Measurements from ENCODE around the gene CACNG8. TPM values are rescaled to one million over a fixed set of nuclear protein-coding genes. Genes with fewer than 3 reads are reported as not detected.

CACNG8 gene
- 0.20 and 0.76 TPM in 2 replicates for total RNA-seq

DNA sequence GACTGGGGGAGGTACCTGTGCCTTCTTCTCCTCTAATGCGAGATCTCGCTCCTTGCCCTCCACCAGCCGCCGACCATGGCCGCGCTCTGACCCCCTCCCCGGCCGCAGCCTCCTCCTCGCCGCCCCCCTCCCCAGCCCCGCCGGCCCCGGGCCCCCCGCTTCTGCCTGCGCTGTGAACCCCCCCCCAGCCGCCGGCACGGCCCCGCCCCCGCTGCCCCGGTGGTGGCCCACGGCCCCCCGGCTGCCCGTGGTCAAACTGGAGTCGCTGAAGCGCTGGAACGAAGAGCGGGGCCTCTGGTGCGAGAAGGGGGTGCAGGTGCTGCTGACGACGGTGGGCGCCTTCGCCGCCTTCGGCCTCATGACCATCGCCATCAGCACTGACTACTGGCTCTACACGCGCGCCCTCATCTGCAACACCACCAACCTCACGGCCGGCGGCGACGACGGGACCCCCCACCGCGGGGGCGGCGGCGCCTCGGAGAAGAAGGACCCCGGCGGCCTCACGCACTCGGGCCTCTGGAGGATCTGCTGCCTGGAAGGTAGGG, at the start of gene CACNG8:
CACNG8 (plus strand) TSS at position 51 of the 545 bp plus-strand sequence.

DNA sequence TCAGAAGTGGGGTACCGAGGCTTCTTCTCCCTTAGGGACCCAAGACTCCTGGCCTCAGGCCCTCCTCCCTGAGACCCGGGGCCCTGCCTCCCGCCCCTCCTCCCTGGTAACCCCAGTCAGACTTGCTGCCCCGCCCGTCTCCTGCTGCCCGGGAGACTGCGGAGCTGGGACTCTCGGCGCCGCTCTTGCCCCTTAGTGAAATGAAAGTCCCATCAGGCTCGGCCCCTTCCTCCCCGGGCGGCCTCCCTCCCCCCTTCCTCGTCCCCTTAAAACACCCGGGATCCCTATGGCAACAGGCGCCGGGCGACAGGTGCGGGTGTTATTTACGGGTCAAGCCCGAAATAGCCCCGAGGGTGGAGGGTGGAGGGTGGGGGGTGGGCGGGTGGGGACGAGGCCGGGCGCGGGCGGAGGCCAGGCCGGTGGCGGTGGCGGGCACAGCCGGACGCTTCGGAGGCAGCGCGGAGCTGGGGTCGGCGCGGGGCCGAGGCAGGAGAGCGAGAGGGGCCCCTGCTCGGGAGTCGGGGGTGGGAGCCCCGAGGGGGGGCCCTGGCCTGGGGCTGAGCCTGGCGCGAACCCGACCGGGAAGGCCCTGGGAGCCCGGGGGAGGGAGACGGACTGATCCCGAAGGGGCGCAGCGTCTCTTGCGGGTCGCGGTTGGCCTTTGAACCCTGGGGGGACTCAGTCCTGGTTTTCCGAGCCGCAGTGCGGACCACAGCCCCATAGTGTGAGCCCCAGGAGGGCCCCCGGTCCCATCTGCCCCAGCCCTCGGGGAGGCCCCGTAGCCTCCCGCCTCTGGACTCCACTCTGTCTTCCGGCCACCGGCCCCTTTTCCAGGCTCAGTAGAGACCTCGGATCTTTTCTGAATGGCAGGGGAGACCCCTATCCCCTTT, 28.7 kb downstream of the CACNG8 start, which contains the start of gene CACNG6:
CACNG6 (plus strand) TSS at position 414 of the 890 bp plus-strand sequence. CDS start 1,241 bp downstream, outside the sequence.

Other genes starting within 250 kb of the CACNG8 start
- gene NLRP12, start 138.6 kb upstream of the CACNG8 start, total RNA-seq = not detected in 2 replicates
- 24.2 and 42.8 TPM in 2 replicates for gene MYADM, start 95.1 kb upstream of the CACNG8 start, total RNA-seq
- 0.07 TPM in 1 of 2 replicates, not detected in the other for gene PRKCG, start 80.7 kb upstream of the CACNG8 start, total RNA-seq
- gene CACNG7, start 53.7 kb upstream of the CACNG8 start, total RNA-seq = 1.7 and 7.2 TPM in 2 replicates
- gene CACNG6, start 28.7 kb downstream of the CACNG8 start, total RNA-seq = 0.13 and 0.43 TPM in 2 replicates
- not detected in 2 replicates for gene VSTM1, start 101.0 kb downstream of the CACNG8 start, total RNA-seq
- not detected in 2 replicates for gene TARM1, start 118.4 kb downstream of the CACNG8 start, total RNA-seq
- gene OSCAR, start 137.9 kb downstream of the CACNG8 start, total RNA-seq = 0.63 and 0.65 TPM in 2 replicates
- 18.5 and 20.6 TPM in 2 replicates for gene NDUFA3, start 139.9 kb downstream of the CACNG8 start, total RNA-seq
- 10.7 and 12.5 TPM in 2 replicates for gene TFPT, start 152.7 kb downstream of the CACNG8 start, total RNA-seq
- 54.5 and 55.6 TPM in 2 replicates for gene PRPF31, start 152.8 kb downstream of the CACNG8 start, total RNA-seq
- gene CNOT3, start 174.8 kb downstream of the CACNG8 start, total RNA-seq = 11.3 and 14.1 TPM in 2 replicates
- 3.1 and 3.5 TPM in 2 replicates for gene LENG1, start 196.8 kb downstream of the CACNG8 start, total RNA-seq
- gene TMC4, start 210.2 kb downstream of the CACNG8 start, total RNA-seq = 0.20 TPM in 1 of 2 replicates, not detected in the other
- 71.1 and 93.0 TPM in 2 replicates for gene MBOAT7, start 226.6 kb downstream of the CACNG8 start, total RNA-seq
- 55.4 and 69.3 TPM in 2 replicates for gene TSEN34, start 228.4 kb downstream of the CACNG8 start, total RNA-seq
- 1,505 and 1,870 TPM in 2 replicates for gene RPS9, start 237.9 kb downstream of the CACNG8 start, total RNA-seq

All from smooth muscle cell of the pulmonary artery (primary cell).